Activated CD8-positive, alpha-beta memory T cell treated with anti-CD3 and anti-CD28 coated beads for 24 hours (primary cell): ENCODE results near the gene CCDC66.

Experiments
- DNase-seq: peaks from one replicate; pipeline ENCODE4 v3.0.0-alpha.2; 2020

CCDC66 gene

GRCh38 chr3:56622381-56622780, 65.4 kb downstream of the CCDC66 start:
- DNase-seq = no peak

GRCh38 chr3:56624725-56625124, 67.8 kb downstream of the CCDC66 start:
- no peak for DNase-seq

DNA sequence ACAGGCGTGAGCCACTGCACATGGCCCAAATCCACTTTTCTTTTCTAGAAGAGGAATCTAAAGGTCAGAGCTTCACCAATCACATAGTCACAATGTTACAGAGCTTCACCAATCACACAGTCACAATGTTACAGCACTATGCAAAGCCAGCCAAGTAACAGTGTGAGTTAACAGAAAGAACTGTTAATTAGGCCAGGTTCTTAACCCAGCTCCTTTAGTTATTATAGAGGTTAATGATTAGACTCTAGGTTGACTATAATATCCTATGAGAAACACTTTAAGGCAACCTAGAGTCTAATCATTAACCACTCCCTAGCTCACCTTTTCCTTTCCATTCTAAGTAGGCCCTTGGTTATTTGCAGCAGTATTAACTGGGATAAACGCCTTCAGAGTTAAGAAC, 72.1 kb downstream of the CCDC66 start:
- DNase-seq = no peak

GRCh38 chr3:56629451-56629850, 72.5 kb downstream of the CCDC66 start:
- DNase-seq = no peak

GRCh38 chr3:56630966-56631365, 74.0 kb downstream of the CCDC66 start:
- DNase-seq = no peak

DNA sequence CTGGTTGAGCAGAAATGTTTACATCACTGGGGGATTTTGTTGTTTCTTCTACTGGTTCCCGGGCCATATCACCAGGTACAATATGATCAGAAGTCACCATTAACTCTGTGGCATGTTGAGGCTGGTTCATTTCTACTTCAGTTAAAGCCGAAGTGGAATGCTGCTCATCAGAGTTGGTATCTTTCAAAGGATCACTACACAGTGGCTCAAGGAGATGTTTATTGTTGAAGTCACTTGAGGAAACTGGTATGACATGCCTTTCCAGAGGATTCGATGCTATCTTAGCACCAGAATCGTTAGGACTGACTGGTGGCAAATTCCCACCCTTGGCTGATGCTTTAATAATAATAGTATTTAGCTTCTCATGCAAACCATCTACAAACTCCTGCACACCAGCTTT, 76.2 kb downstream of the CCDC66 start:
- no peak for DNase-seq

GRCh38 chr3:56633602-56634535, 76.9 kb downstream of the CCDC66 start:
- no peak for DNase-seq

DNA sequence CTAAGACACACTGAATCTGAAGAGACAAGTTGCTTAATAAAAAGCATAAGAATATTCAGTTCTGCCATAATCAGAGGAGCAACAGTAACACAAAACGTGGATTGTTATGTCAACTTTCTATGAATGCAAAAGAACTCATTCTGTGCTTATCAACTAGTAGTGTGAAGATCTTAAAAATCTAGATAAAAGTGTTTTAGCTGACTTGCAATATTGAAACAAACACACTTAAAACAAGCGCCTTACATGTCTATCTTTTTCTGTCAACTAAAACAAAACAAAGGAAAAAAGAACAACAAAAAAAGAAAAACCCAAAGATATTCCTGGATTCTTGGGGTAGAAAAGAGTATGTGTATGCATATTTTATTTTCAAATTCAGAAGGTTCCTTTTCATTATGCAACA, 88.4 kb downstream of the CCDC66 start:
- no peak for DNase-seq

GRCh38 chr3:56654460-56654859, 97.5 kb downstream of the CCDC66 start:
- no peak for DNase-seq

- no peak for DNase-seq
These were observed 98.7 kb downstream of the CCDC66 start for GRCh38 chr3:56655709-56656108.

GRCh38 chr3:56664823-56665222, 107.8 kb downstream of the CCDC66 start:
- DNase-seq = no peak

GRCh38 chr3:56667973-56668579, 111.1 kb downstream of the CCDC66 start:
- no peak for DNase-seq
